GM19328 (cell line): ENCODE measurements around the gene LITAF.
"Not testable (repeated sequence)": the region's sequence is repeated elsewhere in the genome, so short reads cannot be mapped to it uniquely, and the experiment has no call there.

Experiments used
- ATAC-seq: cut with Tn5 transposase; IDR thresholded peaks from one replicate; pipeline ENCODE4 v1.9.1; 2021; ENCODE audit warnings: mild to moderate bottlenecking, moderate library complexity; ENCODE audit not compliant: unreplicated experiment

The LITAF gene

GRCh38 chr16:11621539-11621919, 34.8 kb upstream of the LITAF start:
- no peak for ATAC-seq

DNA sequence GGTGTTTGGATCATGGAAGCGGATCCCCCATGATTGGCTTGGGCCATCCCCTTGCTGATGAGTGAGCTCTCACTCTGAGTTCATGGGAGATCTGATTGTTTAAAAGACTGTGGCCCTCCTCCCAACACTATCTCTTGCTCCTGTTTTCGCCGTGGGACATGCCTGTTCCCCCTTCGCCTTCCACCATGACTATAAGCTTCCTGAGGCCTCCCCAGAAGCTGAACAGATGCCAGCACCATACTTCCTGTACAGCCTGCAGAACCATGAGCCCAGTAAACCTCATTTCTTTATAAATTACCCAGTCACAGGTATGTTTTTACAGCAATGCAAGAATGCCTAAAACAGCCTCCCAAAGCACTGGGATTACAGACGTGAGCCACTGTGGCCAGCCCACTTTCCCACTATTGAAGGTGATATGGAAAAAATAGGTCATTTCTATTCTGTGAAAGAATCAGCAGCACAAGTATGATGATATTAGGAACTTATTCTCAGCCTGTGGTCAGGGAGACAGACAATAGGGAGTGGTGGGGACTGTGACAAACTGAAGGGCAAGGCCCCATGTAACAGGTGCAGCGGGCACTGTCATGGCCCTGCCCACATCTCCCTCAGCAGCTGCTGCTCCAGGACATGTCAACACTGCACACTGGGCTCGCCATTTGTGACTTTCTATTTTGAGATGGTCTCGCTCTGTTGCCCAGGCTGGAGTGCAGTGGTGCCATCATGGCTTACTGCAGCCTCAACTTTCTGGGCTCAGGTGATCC, 33.7 kb upstream of the LITAF start:
- ATAC-seq = no peak

DNA sequence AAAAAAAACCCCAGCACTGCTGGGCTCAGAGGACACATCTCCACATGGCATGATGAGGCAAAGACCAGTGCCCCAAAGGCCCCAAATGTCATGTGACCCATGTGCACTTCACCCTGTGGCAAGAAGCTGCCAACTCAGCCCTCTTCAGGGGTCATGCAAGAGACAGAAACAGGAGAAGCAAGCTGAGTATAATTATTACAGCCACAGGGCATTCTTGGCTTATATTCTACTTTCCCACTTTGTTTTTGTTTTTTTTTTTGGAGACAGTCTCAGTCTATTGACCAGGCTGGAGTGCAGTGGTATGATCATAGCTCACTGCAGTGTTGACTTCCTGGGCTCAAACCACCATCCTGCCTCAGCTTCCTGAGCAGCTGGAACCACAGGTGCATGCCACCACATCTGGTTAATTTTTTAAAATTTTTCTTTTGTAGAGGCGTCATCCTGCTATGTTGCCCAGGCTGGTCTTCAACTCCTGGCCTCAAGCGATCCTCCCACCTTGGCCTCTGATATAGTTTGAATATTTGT, 32.7 kb upstream of the LITAF start:
- no peak for ATAC-seq

DNA sequence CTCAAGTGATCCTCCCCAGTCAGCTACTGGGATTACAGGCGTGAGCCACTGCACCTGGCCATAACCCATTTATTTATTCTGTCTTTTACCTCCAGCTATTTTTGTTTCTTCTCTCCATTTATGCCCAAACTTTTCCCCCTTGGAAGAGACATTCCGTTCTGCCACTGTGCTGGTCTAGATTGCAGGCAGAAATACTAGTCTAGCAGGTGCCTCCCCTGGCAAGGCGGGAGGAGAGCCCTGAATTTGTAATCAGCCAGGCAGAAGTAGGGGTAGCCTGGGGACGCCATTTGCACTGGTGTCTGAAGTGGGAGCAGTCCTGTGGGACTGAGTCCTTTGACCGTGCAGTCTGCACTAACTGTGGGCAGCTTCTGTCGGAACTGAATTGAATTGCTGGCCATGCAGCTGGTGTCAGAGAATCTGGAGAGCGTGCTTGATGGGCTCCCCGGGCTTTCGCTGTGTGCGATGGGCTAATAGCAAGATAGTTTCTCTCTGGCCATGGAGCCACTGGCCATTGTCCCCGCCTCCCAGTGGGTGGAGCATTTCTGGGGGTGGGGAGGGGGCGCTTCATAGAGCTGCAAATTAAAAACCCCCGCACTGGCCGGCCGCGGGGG, 31.5 kb upstream of the LITAF start:
- ATAC-seq = no peak

- no peak for ATAC-seq
Measured at GRCh38 chr16:11615748-11616447, 29.2 kb upstream of the LITAF start.

DNA sequence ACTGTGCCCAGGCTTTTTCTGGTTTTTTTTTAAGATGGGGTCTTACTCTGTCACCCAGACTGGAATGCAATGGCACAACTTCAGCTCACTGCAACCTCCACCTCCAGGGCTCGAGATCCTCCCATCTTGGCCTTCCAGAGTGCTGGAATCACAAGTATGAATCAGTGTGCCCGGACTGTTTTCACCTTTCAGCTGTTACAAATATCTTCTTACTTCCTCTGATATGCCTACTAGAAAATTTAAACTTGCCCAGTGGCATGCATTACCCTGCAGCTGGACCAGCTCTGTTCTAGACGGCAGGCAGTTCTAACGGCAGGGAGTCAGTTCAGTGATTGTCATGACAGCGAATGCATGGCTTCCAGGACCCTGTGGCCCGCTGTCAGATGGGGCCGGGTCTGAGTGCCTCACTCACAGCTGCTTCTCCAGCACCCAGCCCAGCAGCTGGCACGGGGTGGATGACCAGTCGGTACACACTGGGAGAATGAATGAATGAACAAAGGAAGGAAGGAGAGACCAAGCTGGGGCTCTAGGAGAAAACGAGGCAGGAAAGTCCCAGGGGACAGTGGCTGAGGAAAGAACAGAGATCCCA, 28.0 kb upstream of the LITAF start:
- ATAC-seq = no peak

DNA sequence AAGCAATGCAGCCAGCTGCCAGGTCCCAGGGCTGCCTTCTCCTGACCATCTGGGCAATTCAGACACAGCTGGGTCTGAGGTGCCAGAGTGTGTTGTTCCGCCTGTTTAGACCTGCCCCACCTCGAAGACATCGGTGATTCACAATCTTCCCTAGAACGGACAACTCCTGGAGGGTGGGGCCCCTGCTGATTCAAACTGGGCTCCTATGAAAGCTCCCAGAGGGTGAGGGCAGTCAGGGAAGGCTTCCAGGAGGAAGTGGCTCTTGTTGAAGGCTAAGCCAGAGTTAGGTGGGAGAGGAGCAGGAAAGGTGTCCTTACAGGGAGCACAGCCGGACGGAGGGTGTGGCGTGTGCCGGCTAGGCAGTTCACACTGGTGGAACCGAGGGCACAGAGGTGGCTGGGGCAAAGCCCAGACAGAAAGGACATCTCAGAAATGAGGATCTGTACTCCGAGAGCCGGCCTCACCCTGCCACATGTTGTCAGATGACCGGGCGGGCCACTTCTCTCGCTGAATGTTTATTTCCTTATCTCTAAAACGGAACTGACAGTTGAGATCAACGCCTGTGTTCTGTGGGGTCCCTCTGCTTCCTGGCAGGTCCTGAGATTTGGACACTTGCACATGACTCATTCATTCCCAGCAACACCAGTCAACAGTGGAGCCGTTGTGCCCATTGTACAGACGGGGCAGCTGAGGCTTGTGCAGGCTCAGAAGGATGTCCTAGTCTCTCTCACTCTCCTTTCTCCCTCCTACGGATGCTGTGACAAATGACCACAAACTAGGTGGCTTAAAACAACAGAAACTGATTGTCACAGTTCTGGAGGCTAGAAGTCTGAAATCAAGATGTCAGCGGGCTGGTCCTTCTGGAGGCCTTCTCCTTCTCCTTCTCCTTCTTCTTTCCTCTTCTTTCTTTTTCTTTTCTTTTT, 26.9 kb upstream of the LITAF start:
- ATAC-seq = no peak

- no peak for ATAC-seq
Measured at GRCh38 chr16:11612665-11613025, 25.9 kb upstream of the LITAF start.

DNA sequence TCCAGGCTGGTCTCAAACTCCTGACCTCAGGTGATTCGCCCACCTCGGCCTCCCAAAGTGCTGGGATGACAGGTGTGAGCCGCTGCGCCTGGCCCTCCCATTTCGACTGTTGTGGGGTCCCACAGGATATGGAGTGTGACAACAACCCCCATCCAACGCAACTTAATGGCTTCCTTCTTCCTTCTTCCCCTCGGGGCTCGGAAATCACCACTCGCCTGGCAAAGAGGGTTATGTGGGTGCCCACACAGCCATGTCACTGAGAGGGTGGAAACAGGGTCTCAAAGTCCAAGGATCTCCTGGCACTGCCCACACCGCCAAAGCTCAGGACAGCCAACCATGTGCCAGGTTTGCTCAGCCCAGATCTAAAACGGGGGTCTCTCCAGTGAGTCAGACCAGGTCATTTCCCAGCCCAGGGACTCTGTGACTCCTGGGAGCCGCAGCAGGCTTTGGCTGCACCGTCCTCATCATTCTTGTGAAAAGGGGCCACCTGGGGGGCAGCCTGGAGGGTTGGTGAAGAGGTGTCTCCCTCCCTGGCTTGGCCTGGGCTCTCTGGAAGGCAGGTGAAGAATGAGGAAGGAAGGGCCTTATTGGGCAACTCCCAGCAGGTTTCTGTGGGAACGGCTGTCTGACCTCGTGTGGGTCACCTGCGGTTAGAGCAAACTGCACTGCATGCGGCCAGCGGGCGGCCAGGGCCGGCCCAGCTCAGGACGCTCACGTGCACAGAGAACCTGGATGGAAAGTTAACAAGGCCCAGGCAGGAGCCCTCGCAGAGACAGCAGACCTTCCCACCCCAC, 25.3 kb upstream of the LITAF start:
- ATAC-seq = no peak

DNA sequence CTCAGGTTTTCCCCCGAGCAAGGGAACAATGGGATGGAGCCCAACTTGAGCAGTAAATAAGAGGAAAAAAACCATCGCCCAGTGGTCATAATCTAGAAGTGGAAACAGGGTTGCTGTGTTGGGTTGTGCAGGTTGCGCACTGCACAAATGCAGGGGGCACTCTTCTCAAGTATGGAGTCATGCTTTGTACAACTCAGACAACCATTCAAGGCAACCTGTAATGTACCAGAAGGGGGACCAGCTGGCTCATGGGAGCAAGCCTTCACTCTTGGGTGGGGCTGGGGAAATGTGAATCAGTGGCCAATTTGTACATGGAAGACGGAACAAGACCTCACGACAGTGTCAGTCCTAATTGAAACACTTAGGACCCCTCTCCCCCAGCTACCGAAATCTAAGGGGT, 23.9 kb upstream of the LITAF start:
- ATAC-seq = no peak

DNA sequence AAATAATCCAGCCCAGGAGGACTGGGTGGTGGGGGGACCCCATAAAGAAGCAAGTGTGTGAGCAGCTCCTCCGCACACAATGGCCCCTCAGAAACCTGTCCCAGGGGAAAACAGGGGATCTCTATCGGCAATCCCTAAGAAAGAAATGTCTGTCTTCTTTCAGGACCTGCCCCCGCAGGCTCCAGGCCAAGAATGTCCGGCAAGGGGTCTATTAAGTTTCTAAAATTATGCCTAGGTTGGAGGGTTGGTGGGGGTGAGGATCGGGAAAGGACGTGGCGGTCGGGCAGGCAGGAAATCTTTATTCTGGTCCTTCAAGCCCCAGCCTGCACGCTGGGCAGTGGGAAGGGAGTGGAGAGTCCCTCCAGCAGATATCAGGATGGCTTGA, 23.4 kb upstream of the LITAF start:
- no peak for ATAC-seq

GRCh38 chr16:11609474-11610120, 22.9 kb upstream of the LITAF start:
- no peak for ATAC-seq

GRCh38 chr16:11605891-11606290, 19.2 kb upstream of the LITAF start:
- ATAC-seq = no peak

- no peak for ATAC-seq
Measured at GRCh38 chr16:11605564-11605886, 18.8 kb upstream of the LITAF start.

DNA sequence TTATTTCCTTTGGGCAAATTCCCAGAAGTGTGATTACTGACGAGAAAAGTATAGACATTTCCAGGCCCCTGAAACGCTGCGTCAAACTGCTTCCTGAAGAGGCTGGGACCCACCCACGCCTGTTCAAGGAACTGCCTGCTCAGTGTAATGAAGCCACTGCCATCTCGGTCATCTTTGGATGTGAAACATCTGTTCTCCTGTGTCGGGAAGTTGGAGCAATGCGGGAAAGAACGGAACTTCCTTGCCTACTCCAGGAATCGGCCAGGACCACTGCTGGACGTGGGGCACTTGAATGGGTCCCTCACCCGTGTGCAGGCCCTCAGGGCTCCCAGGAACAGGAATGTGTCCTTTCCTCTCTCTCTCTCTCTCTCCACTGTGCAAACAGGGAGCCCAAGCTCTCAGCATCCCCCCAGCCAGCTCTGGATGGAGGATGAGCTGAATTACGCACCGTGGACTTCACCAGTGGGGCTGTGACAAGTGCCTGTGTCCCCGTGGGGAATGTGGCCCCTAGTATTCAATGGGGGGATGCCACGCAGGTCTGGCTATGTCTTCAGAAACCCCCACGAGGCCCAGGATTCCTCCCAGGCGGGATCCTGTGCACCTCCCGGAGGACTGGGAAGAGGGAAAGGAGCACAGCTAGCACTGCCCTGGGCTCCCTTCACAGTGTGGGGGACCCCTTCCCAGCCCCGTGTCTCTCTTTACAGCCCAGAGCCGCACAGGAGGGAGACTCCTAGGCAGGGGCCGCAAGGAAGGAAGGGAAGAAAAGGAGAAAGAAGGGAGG, 18.3 kb upstream of the LITAF start:
- no peak for ATAC-seq

- ATAC-seq = not testable (repeated sequence)
Measured at GRCh38 chr16:11604296-11604695, 17.6 kb upstream of the LITAF start.

DNA sequence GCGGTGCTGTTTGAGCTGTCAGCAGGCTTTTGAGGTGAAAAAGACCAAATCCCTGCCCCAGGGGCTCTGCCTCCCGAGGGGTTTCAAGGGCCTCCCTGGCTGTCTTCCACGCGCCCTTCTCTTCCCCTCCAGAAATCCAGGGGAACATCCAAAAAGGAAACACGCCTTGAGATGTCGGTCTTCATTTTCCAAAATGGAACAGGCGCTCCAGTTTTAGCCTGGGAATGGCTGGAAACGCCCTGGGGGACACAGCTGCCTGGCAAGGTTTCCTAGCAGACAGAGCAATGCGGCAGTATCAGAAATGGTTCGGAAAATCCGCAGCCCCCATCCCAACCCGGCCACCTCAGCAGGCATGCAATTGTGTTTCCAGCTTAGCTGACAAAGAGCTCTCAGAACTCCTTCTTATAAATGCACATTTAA, 16.6 kb upstream of the LITAF start:
- ATAC-seq = no peak

DNA sequence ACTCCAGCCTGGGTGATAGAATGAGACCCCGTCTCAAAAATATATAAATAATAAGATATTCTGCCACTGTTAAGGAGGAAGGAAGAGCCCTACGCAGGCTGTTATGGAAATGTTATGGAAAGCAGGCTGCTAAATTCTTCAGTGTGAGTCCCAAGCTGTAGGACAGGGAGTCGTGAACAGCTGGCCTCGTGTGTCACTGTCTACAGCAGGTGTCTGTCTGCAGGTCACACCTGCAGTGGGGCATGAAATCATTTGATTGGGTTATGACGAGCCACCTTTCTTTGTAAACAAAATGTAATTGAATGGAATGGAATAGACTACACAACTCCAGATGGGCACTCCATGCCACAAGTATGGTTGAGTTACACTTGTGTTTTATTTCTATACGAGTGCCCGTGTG, 15.6 kb upstream of the LITAF start:
- no peak for ATAC-seq

DNA sequence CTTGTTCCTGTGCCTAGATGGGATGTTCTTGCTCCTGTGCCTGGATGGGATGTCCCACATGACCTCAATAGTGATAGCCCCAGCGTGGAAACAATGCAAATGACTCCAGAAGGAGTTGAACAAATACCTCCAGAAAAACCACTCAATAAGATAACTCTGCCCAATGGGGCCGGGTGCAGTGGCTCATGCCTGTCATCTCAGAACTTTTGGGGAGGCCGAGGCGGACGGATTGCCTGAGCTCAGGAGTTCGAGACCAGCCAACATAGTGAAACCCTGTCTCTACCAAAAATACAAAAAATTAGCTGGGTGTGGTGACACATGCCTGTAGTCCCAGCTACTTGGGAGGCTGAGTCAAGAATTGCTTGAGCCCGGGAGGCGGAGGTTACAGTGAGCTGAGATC, 15.2 kb upstream of the LITAF start:
- ATAC-seq = no peak
